LNCAP (cell line): ENCODE results near the gene COL19A1.

Experiments used
- CTCF ChIP-seq: fragments of 450-650 bp; IDR thresholded peaks from 2 replicates; pipeline ENCODE4 v1.5.1; 2017; ENCODE audit warnings: mild to moderate bottlenecking

The COL19A1 gene

GRCh38 chr6:69895396-69895795 is 29.0 kb downstream of the COL19A1 start:
- no peak for TF ChIP-seq CTCF

GRCh38 chr6:69900869-69901268 is 34.5 kb downstream of the COL19A1 start:
- no peak for TF ChIP-seq CTCF

- no peak for TF ChIP-seq CTCF
These were observed 35.0 kb downstream of the COL19A1 start for GRCh38 chr6:69901361-69901760.

- TF ChIP-seq CTCF: no peak
These were observed 41.7 kb downstream of the COL19A1 start for GRCh38 chr6:69907981-69908498.

- no peak for TF ChIP-seq CTCF
These were observed 47.0 kb downstream of the COL19A1 start for GRCh38 chr6:69913361-69913760.

- no peak for TF ChIP-seq CTCF
These were observed 47.7 kb downstream of the COL19A1 start for GRCh38 chr6:69914015-69914485.

- TF ChIP-seq CTCF: no peak
These were observed 49.0 kb downstream of the COL19A1 start for GRCh38 chr6:69915346-69915745.

- TF ChIP-seq CTCF: no peak
These were observed 51.5 kb downstream of the COL19A1 start for GRCh38 chr6:69917834-69918233.
